Measurements from ENCODE around the gene N4BP2L2. TPM values are rescaled to one million over a fixed set of nuclear protein-coding genes. Genes with fewer than 3 reads are reported as not detected.

N4BP2L2 gene
- polyA plus RNA-seq, 2 donors, result 30.7 to 37.5 TPM

DNA sequence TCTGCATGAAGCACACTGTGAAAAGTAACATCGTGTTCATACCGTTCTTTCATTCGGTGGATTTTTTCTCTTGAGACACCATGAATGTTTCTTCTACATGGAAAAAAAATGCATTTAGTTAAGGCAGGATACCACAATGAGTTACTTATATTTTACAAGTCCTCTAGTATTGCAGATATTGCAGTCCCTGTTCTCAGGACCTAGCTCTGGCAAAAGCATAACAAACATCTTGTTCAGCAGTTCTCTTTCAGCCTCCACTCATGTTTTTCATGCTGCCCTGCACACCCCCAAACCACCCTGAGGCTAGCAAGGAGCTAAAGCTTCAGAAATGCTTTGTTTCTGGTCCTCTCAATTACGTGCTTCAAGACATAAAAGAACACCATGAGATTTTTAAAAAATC is 135.5 kb downstream of the N4BP2L2 start:
- peaks cover 2 to 4% of the 10 kb centered on the region in 2 donors for H3K36me3 ChIP-seq (ENCODE audit: control insufficient read depth in 2 of 2, insufficient read depth in 2 of 2, low read length in 1 of 2)
- WGBS, 2 donors, result 90% methylated on average over 4 of the region's 4 CpGs
- H3K27me3 ChIP-seq (ENCODE audit: control insufficient read depth in 1 of 2, insufficient read depth in 2 of 2, low read length in 2 of 2), result no peaks in the 10 kb centered on the region
- no peaks in the 10 kb centered on the region for H3K9me3 ChIP-seq (ENCODE audit: control insufficient read depth in 2 of 2, insufficient read depth in 1 of 2, low read depth in 1 of 2, low read length in 1 of 2)
- H3K4me1 ChIP-seq (ENCODE audit: control insufficient read depth in 2 of 2, insufficient read depth in 2 of 2, low read length in 1 of 2), result no peaks in the 10 kb centered on the region
- H3K27ac ChIP-seq (ENCODE audit: low read depth in 2 of 2, low read length in 1 of 2), result no peak overlapping the region
- no peak overlapping the region for H3K4me3 ChIP-seq (ENCODE audit: low read depth in 1 of 2, low read length in 2 of 2)

DNA sequence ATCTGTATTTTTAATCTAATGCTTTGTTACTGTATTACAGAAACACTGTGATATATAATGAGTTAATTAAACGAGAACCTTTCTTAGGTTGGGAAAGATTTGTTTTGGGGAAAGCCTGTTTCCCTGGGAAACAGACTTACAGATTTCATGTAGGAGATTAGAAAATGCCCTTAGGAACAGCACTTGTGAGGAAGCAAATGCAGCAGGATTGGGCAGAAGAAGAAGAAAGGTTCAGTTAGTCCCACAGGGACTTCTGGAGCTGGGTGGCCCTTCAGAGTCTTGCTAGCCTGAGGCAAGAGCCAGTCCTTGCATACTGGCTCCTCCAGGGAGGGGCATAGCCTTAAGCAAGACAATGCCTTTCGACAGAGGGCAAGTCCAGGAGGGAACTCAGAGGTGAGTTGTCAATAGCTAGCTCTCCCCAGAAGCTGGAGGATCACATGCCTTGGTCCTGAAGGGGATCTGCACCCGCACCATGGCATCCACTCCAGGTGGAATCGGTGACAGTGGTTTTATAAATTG is 147.4 kb downstream of the N4BP2L2 start:
- Histone ChIP-seq H3K4me1 (ENCODE audit: control insufficient read depth in 2 of 2, insufficient read depth in 2 of 2, low read length in 1 of 2) (no peaks in the 10 kb centered on the region), H3K27ac (ENCODE audit: low read depth in 2 of 2, low read length in 1 of 2) (no peak overlapping the region), H3K36me3 (ENCODE audit: control insufficient read depth in 2 of 2, insufficient read depth in 2 of 2, low read length in 1 of 2) (no peaks in the 10 kb centered on the region), H3K9me3 (ENCODE audit: control insufficient read depth in 2 of 2, insufficient read depth in 1 of 2, low read depth in 1 of 2, low read length in 1 of 2) (no peaks in the 10 kb centered on the region), H3K27me3 (ENCODE audit: control insufficient read depth in 1 of 2, insufficient read depth in 2 of 2, low read length in 2 of 2) (no peaks in the 10 kb centered on the region), H3K4me3 (ENCODE audit: low read depth in 1 of 2, low read length in 2 of 2) (no peak overlapping the region)
- 44 to 65% methylated on average over 4 of the region's 4 CpGs for WGBS, 2 donors

DNA sequence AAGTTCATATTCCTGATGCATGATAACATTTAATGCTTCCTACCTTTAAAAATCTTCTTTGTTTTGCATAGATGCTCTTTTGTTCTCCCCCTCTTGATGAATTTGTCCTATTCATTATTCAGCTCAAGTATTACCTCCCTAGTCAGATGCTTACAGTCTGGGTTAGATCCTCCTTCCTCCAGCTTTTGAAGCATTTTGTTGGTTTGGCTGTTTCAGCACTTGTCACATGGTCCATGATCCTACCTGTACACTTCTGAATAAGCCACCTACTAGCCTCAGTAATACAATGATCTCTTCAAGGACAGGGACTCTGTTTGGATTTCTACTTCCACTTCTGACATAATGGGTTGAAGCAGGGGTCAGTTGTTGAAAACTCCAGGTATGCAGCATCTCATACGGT is 148.1 kb downstream of the N4BP2L2 start:
- Histone ChIP-seq H3K9me3 (ENCODE audit: control insufficient read depth in 2 of 2, insufficient read depth in 1 of 2, low read depth in 1 of 2, low read length in 1 of 2) (no peaks in the 10 kb centered on the region), H3K27me3 (ENCODE audit: control insufficient read depth in 1 of 2, insufficient read depth in 2 of 2, low read length in 2 of 2) (no peaks in the 10 kb centered on the region), H3K4me1 (ENCODE audit: control insufficient read depth in 2 of 2, insufficient read depth in 2 of 2, low read length in 1 of 2) (no peaks in the 10 kb centered on the region), H3K27ac (ENCODE audit: low read depth in 2 of 2, low read length in 1 of 2) (no peak overlapping the region), H3K36me3 (ENCODE audit: control insufficient read depth in 2 of 2, insufficient read depth in 2 of 2, low read length in 1 of 2) (no peaks in the 10 kb centered on the region), H3K4me3 (ENCODE audit: low read depth in 1 of 2, low read length in 2 of 2) (no peak overlapping the region)
- WGBS, 2 donors, result 50 to 73% methylated on average over 1 of the region's 1 CpG

DNA sequence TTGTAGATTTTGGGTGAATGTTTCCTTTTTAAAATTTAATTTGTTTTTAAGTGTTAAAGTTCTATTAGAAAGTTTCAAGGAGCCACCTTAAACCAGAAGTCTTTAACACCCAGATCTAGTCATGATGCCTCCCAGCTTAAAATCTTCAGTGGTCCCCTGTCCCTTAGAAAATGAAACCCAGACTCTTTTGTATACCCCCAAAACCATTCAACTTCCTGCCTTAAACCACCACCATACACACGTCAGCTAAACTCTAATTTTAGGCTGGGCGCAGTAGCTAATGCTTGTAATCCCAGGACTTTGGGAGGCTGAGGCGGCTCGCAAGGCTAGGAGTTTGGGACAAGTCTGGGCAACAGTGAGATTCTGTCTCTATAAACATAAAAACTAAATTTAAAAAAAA is 148.5 kb downstream of the N4BP2L2 start:
- H3K27ac ChIP-seq (ENCODE audit: low read depth in 2 of 2, low read length in 1 of 2), result no peak overlapping the region

DNA sequence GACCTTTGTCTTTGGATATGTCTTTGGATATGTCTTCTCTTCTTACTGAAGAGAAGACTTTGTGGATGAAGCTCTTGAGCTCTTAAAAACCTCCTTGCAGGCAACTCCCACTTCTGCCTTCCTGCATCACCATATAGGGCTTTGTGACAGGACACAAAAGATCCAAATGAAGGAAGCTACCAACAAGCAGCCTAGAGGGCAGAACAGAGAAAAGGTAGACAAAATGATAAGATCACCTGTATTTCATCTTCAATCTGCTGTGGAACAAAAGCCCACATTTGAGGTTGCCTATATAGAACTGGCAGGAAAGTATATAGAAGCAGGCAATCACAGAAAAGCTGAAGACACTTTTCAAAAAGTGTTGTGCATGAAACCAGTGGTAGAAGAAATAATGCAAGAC is 153.2 kb downstream of the N4BP2L2 start:
- Histone ChIP-seq H3K4me1 (ENCODE audit: control insufficient read depth in 2 of 2, insufficient read depth in 2 of 2, low read length in 1 of 2) (no peaks in the 10 kb centered on the region), H3K27ac (ENCODE audit: low read depth in 2 of 2, low read length in 1 of 2) (no peak overlapping the region), H3K9me3 (ENCODE audit: control insufficient read depth in 2 of 2, insufficient read depth in 1 of 2, low read depth in 1 of 2, low read length in 1 of 2) (no peaks in the 10 kb centered on the region), H3K36me3 (ENCODE audit: control insufficient read depth in 2 of 2, insufficient read depth in 2 of 2, low read length in 1 of 2) (no peaks in the 10 kb centered on the region), H3K4me3 (ENCODE audit: low read depth in 1 of 2, low read length in 2 of 2) (no peak overlapping the region), H3K27me3 (ENCODE audit: control insufficient read depth in 1 of 2, insufficient read depth in 2 of 2, low read length in 2 of 2) (no peaks in the 10 kb centered on the region)

More for the DNA sequence above, 148.5 kb downstream of the N4BP2L2 start:
- no peaks in the 10 kb centered on the region for H3K27me3 ChIP-seq (ENCODE audit: control insufficient read depth in 1 of 2, insufficient read depth in 2 of 2, low read length in 2 of 2)
- no peaks in the 10 kb centered on the region for H3K36me3 ChIP-seq (ENCODE audit: control insufficient read depth in 2 of 2, insufficient read depth in 2 of 2, low read length in 1 of 2)
- no peaks in the 10 kb centered on the region for H3K9me3 ChIP-seq (ENCODE audit: control insufficient read depth in 2 of 2, insufficient read depth in 1 of 2, low read depth in 1 of 2, low read length in 1 of 2)
- no peaks in the 10 kb centered on the region for H3K4me1 ChIP-seq (ENCODE audit: control insufficient read depth in 2 of 2, insufficient read depth in 2 of 2, low read length in 1 of 2)
- H3K4me3 ChIP-seq (ENCODE audit: low read depth in 1 of 2, low read length in 2 of 2), result no peak overlapping the region
- 39 to 43% methylated on average over 4 of the region's 4 CpGs for WGBS, 2 donors

DNA sequence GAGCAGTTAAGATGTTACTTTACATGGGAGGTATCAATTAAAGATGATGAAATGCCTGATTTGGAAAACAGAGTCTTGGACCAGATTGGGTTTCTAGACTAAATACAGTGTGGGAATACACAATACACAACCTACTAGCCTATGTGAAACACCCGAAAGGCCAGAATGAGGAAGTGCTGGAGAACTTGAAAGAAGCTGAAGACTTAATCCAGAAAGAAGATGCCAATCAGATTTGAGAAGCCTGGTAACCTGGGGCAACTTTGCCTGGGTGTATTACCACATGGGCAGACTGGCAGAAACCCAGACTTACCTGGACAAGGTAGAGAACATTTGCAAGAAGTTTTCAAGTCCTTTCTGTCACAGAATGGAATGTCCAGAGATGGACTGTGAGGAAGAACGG is 153.9 kb downstream of the N4BP2L2 start:
- Histone ChIP-seq H3K36me3 (ENCODE audit: control insufficient read depth in 2 of 2, insufficient read depth in 2 of 2, low read length in 1 of 2) (no peaks in the 10 kb centered on the region), H3K27ac (ENCODE audit: low read depth in 2 of 2, low read length in 1 of 2) (no peak overlapping the region), H3K4me1 (ENCODE audit: control insufficient read depth in 2 of 2, insufficient read depth in 2 of 2, low read length in 1 of 2) (no peaks in the 10 kb centered on the region), H3K27me3 (ENCODE audit: control insufficient read depth in 1 of 2, insufficient read depth in 2 of 2, low read length in 2 of 2) (no peaks in the 10 kb centered on the region), H3K9me3 (ENCODE audit: control insufficient read depth in 2 of 2, insufficient read depth in 1 of 2, low read depth in 1 of 2, low read length in 1 of 2) (no peaks in the 10 kb centered on the region), H3K4me3 (ENCODE audit: low read depth in 1 of 2, low read length in 2 of 2) (no peak overlapping the region)
- WGBS, 2 donors, result 70 to 74% methylated on average over 2 of the region's 2 CpGs

DNA sequence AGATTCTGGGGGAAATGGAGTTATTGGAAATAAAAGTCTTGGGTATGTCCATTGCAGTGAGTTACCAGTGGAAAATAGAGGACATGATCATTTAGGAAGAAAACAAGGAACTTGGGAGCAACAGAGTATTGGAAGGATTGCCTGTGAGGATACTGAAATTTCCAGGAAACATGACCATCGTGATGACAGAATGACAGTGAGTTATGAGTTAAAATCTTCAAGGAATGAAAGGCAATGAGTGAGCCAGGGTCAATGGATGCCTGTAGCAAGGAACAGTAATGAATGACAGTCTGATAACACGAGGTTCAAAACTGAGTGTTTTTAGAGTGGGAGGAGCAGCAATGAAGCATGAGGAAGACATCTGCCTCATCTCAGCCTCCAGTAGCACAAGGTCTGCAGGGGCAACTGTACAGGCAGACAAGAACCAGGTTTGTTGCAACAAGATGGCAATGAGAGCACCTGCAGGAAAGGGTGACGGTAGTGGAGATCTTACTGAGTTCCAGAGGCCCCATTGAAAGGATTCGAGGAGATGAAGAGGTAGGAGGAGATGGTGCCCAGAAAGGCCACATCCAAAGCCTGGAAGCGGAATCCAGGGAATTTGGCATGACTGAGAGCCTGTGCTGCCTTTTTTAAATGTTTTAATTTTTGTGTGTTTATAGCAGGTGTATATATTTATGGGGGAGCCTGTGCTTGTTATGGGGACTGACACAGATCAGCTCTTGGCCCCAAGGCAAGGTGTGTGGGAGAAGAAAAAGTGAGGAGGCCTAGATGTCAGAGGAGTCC is 154.6 kb downstream of the N4BP2L2 start:
- Histone ChIP-seq H3K27ac (ENCODE audit: low read depth in 2 of 2, low read length in 1 of 2) (no peak overlapping the region), H3K4me1 (ENCODE audit: control insufficient read depth in 2 of 2, insufficient read depth in 2 of 2, low read length in 1 of 2) (no peaks in the 10 kb centered on the region), H3K27me3 (ENCODE audit: control insufficient read depth in 1 of 2, insufficient read depth in 2 of 2, low read length in 2 of 2) (no peaks in the 10 kb centered on the region), H3K4me3 (ENCODE audit: low read depth in 1 of 2, low read length in 2 of 2) (no peak overlapping the region), H3K9me3 (ENCODE audit: control insufficient read depth in 2 of 2, insufficient read depth in 1 of 2, low read depth in 1 of 2, low read length in 1 of 2) (no peaks in the 10 kb centered on the region), H3K36me3 (ENCODE audit: control insufficient read depth in 2 of 2, insufficient read depth in 2 of 2, low read length in 1 of 2) (no peaks in the 10 kb centered on the region)
- WGBS, 2 donors, result 83 to 86% methylated on average over 5 of the region's 5 CpGs

Other genes starting within 250 kb of the N4BP2L2 start
- gene ZAR1L, start 223.4 kb downstream of the N4BP2L2 start, polyA plus RNA-seq, result not detected
- gene BRCA2, start 223.3 kb downstream of the N4BP2L2 start, polyA plus RNA-seq, result 1 to 10 TPM in 1 of 2 donors, under 1 TPM in 1; 0.71 to 1.4 TPM
- gene N4BP2L1, start 110.7 kb downstream of the N4BP2L2 start, polyA plus RNA-seq, result 1 to 10 TPM; 5.0 to 8.4 TPM
- 1 to 10 TPM; 2.5 to 3.8 TPM for gene PDS5B, start 47.7 kb upstream of the N4BP2L2 start, polyA plus RNA-seq

Data from esophagus (tissue), 2 donors.